ENCODE data around the gene DLX2. TPM values are rescaled to one million over a fixed set of nuclear protein-coding genes. Genes with fewer than 3 reads are reported as not detected.

Gene DLX2
- total RNA-seq, 1 experiment from 2014 or later, result 0.97 TPM

- no peak overlapping the region for H3K9ac ChIP-seq (ENCODE audit: low read length)
- no peak overlapping the region for H3K4me3 ChIP-seq (ENCODE audit: low read length)
- no peaks in the 10 kb centered on the region for H3K27me3 ChIP-seq (ENCODE audit: low read length)
- H3K4me1 ChIP-seq (ENCODE audit: low read length), result no peaks in the 10 kb centered on the region
- no peak overlapping the region for H3K4me2 ChIP-seq (ENCODE audit: low read depth, low read length, poor library complexity, severe bottlenecking)
- H3K9me3 ChIP-seq (ENCODE audit: low read length), result no peaks in the 10 kb centered on the region
- no peaks in the 10 kb centered on the region for H3K79me2 ChIP-seq (ENCODE audit: low read length)
- no peak overlapping the region for H3K27ac ChIP-seq (ENCODE audit: low read length)
- DNase-seq, result peak; percentile 64
- no peaks in the 10 kb centered on the region for H3K9me2 ChIP-seq (replicated peaks; ENCODE audit: insufficient read depth, low read length)
- no peak overlapping the region for H2AFZ ChIP-seq (ENCODE audit: low read length)
- H4K20me1 ChIP-seq (ENCODE audit: insufficient read depth, low read depth, low read length), result no peaks in the 10 kb centered on the region
- no peaks in the 10 kb centered on the region for H3K36me3 ChIP-seq (ENCODE audit: insufficient read depth, low read length)
These were observed 10.9 kb upstream of the DLX2 start for GRCh38 chr2:172113617-172114016.

GRCh38 chr2:172109988-172110811 lies 7.5 kb upstream of the DLX2 start:
- Histone ChIP-seq H3K9ac (ENCODE audit: low read length) (no peak overlapping the region), H3K9me3 (ENCODE audit: low read length) (no peaks in the 10 kb centered on the region), H3K9me2 (replicated peaks; ENCODE audit: insufficient read depth, low read length) (no peaks in the 10 kb centered on the region), H4K20me1 (ENCODE audit: insufficient read depth, low read depth, low read length) (no peaks in the 10 kb centered on the region), H3K4me2 (ENCODE audit: low read depth, low read length, poor library complexity, severe bottlenecking) (no peak overlapping the region), H3K4me1 (ENCODE audit: low read length) (peaks cover 8% of the 10 kb centered on the region), H3K36me3 (ENCODE audit: insufficient read depth, low read length) (no peaks in the 10 kb centered on the region), H3K27ac (ENCODE audit: low read length) (no peak overlapping the region), H3K27me3 (ENCODE audit: low read length) (no peaks in the 10 kb centered on the region), H3K4me3 (ENCODE audit: low read length) (no peak overlapping the region), H2AFZ (ENCODE audit: low read length) (no peak overlapping the region), H3K79me2 (ENCODE audit: low read length) (no peaks in the 10 kb centered on the region)
- DNase-seq, result no peak

- no peaks in the 10 kb centered on the region for H3K79me2 ChIP-seq (ENCODE audit: low read length)
- H3K27ac ChIP-seq (ENCODE audit: low read length), result no peak overlapping the region
- DNase-seq, result no peak
- no peaks in the 10 kb centered on the region for H4K20me1 ChIP-seq (ENCODE audit: insufficient read depth, low read depth, low read length)
- H3K9me3 ChIP-seq (ENCODE audit: low read length), result no peaks in the 10 kb centered on the region
- H3K36me3 ChIP-seq (ENCODE audit: insufficient read depth, low read length), result no peaks in the 10 kb centered on the region
- no peak overlapping the region for H2AFZ ChIP-seq (ENCODE audit: low read length)
- no peak overlapping the region for H3K9ac ChIP-seq (ENCODE audit: low read length)
- H3K9me2 ChIP-seq (replicated peaks; ENCODE audit: insufficient read depth, low read length), result no peaks in the 10 kb centered on the region
- H3K27me3 ChIP-seq (ENCODE audit: low read length), result no peaks in the 10 kb centered on the region
- H3K4me3 ChIP-seq (ENCODE audit: low read length), result no peak overlapping the region
- no peak overlapping the region for H3K4me2 ChIP-seq (ENCODE audit: low read depth, low read length, poor library complexity, severe bottlenecking)
- peaks cover 8% of the 10 kb centered on the region for H3K4me1 ChIP-seq (ENCODE audit: low read length)
These were observed 6.7 kb upstream of the DLX2 start for GRCh38 chr2:172109256-172109987.

GRCh38 chr2:172108587-172108930 lies 5.9 kb upstream of the DLX2 start:
- Histone ChIP-seq H2AFZ (ENCODE audit: low read length) (no peak overlapping the region), H3K27me3 (ENCODE audit: low read length) (no peaks in the 10 kb centered on the region), H3K4me2 (ENCODE audit: low read depth, low read length, poor library complexity, severe bottlenecking) (no peak overlapping the region), H4K20me1 (ENCODE audit: insufficient read depth, low read depth, low read length) (no peaks in the 10 kb centered on the region), H3K36me3 (ENCODE audit: insufficient read depth, low read length) (no peaks in the 10 kb centered on the region), H3K4me3 (ENCODE audit: low read length) (no peak overlapping the region), H3K9me2 (replicated peaks; ENCODE audit: insufficient read depth, low read length) (no peaks in the 10 kb centered on the region), H3K4me1 (ENCODE audit: low read length) (peaks cover 14% of the 10 kb centered on the region), H3K9me3 (ENCODE audit: low read length) (no peaks in the 10 kb centered on the region), H3K79me2 (ENCODE audit: low read length) (no peaks in the 10 kb centered on the region), H3K27ac (ENCODE audit: low read length) (no peak overlapping the region), H3K9ac (ENCODE audit: low read length) (no peak overlapping the region)
- DNase-seq, result no peak

- DNase-seq, result no peak
- H3K79me2 ChIP-seq (ENCODE audit: low read length), result no peaks in the 10 kb centered on the region
- H3K4me3 ChIP-seq (ENCODE audit: low read length), result no peak overlapping the region
- H3K9ac ChIP-seq (ENCODE audit: low read length), result no peak overlapping the region
- no peak overlapping the region for H3K4me2 ChIP-seq (ENCODE audit: low read depth, low read length, poor library complexity, severe bottlenecking)
- no peak overlapping the region for H2AFZ ChIP-seq (ENCODE audit: low read length)
- no peaks in the 10 kb centered on the region for H3K27me3 ChIP-seq (ENCODE audit: low read length)
- H3K27ac ChIP-seq (ENCODE audit: low read length), result no peak overlapping the region
- H3K9me2 ChIP-seq (replicated peaks; ENCODE audit: insufficient read depth, low read length), result no peaks in the 10 kb centered on the region
- no peaks in the 10 kb centered on the region for H4K20me1 ChIP-seq (ENCODE audit: insufficient read depth, low read depth, low read length)
- peaks cover 20% of the 10 kb centered on the region for H3K4me1 ChIP-seq (ENCODE audit: low read length)
- no peaks in the 10 kb centered on the region for H3K36me3 ChIP-seq (ENCODE audit: insufficient read depth, low read length)
- no peaks in the 10 kb centered on the region for H3K9me3 ChIP-seq (ENCODE audit: low read length)
These were observed 5.2 kb upstream of the DLX2 start for GRCh38 chr2:172107690-172108586.

- Histone ChIP-seq H3K79me2 (ENCODE audit: low read length) (no peaks in the 10 kb centered on the region), H3K4me2 (ENCODE audit: low read depth, low read length, poor library complexity, severe bottlenecking) (peak overlapping the region; percentile 57), H3K27me3 (ENCODE audit: low read length) (no peaks in the 10 kb centered on the region), H3K4me1 (ENCODE audit: low read length) (peaks cover 29% of the 10 kb centered on the region), H3K9me3 (ENCODE audit: low read length) (no peaks in the 10 kb centered on the region), H3K4me3 (ENCODE audit: low read length) (peak overlapping the region; percentile 48; the same call in 1 of the 2 replicates), H3K27ac (ENCODE audit: low read length) (no peak overlapping the region), H2AFZ (ENCODE audit: low read length) (peak overlapping the region; percentile 52; the same call in 1 of the 2 replicates), H3K9me2 (replicated peaks; ENCODE audit: insufficient read depth, low read length) (no peaks in the 10 kb centered on the region), H3K9ac (ENCODE audit: low read length) (peak overlapping the region; percentile 41), H3K36me3 (ENCODE audit: insufficient read depth, low read length) (no peaks in the 10 kb centered on the region), H4K20me1 (ENCODE audit: insufficient read depth, low read depth, low read length) (no peaks in the 10 kb centered on the region)
- peak; percentile 81 for DNase-seq
These were observed 3.6 kb upstream of the DLX2 start for GRCh38 chr2:172106108-172106961.

- Histone ChIP-seq H2AFZ (ENCODE audit: low read length) (no peak overlapping the region), H3K27ac (ENCODE audit: low read length) (no peak overlapping the region), H3K4me3 (ENCODE audit: low read length) (0 out of 2 replicates have a peak overlapping the region, but pooled peaks have one; percentile 48), H3K9ac (ENCODE audit: low read length) (no peak overlapping the region), H4K20me1 (ENCODE audit: insufficient read depth, low read depth, low read length) (no peaks in the 10 kb centered on the region), H3K9me3 (ENCODE audit: low read length) (no peaks in the 10 kb centered on the region), H3K4me2 (ENCODE audit: low read depth, low read length, poor library complexity, severe bottlenecking) (no peak overlapping the region), H3K27me3 (ENCODE audit: low read length) (no peaks in the 10 kb centered on the region), H3K4me1 (ENCODE audit: low read length) (peaks cover 37% of the 10 kb centered on the region), H3K79me2 (ENCODE audit: low read length) (no peaks in the 10 kb centered on the region), H3K9me2 (replicated peaks; ENCODE audit: insufficient read depth, low read length) (no peaks in the 10 kb centered on the region), H3K36me3 (ENCODE audit: insufficient read depth, low read length) (no peaks in the 10 kb centered on the region)
- no peak for DNase-seq
These were observed 2.9 kb upstream of the DLX2 start for GRCh38 chr2:172105471-172106107.
